Lower leg skin (tissue), 4 donors: ENCODE data around the gene LIMS2. TPM values are rescaled to one million over a fixed set of nuclear protein-coding genes. Genes with fewer than 3 reads are reported as not detected.
A peak's percentile ranks its signal among the peaks of the same experiment; 100 is the strongest.

ENCODE experiments used
- DNase-seq, 2 donors: peaks; one replicate each; pipeline ENCODE4 v3.0.0-alpha.2; 2019; ENCODE audit warnings: low spot score in 2 of 2
- H3K4me3 ChIP-seq: fragments of 200-600 bp; sonication (generic); 2 replicates; pipeline ENCODE4 v1.5.1; 2017; ENCODE audit warnings: mild to moderate bottlenecking, low read depth; ENCODE audit not compliant: poor library complexity, severe bottlenecking
- CTCF ChIP-seq, 3 donors: fragments of 450-650 bp; IDR thresholded peaks; one replicate each; pipeline ENCODE4 v1.5.1; 2016; ENCODE audit warnings: antibody characterized with exemption in 3 of 3, mild to moderate bottlenecking in 3 of 3, moderate library complexity in 2 of 3
- POLR2A ChIP-seq, 2 donors: fragments of 450-650 bp; IDR thresholded peaks; one replicate each; pipeline ENCODE4 v1.6.1; 2016 to 2017; ENCODE audit warnings: antibody characterized with exemption in 2 of 2, mild to moderate bottlenecking in 1 of 2, moderate library complexity in 1 of 2
- WGBS, 2 donors: methylation state at CpG; one replicate each; pipeline ENCODE4 v1.1.5; 2018; 5-methylcytosine and 5-hydroxymethylcytosine counted together
- intact Hi-C: fragments of 100-400 bp; cut with DNase I; formaldehyde crosslinking; loops from one replicate; pipeline ENCODE4 v1.15.0; 2023; ENCODE audit warnings: low total_unique reads
- total RNA-seq, 4 donors: library from RNA; depleted of rRNA; stranded (reverse); fragments of >200 nt; gene quantifications; one replicate each; pipeline ENCODE4 v1.1.0, GENCODE V29; 2016

Gene LIMS2
- total RNA-seq, result 10 to 100 TPM in 2 of 4 donors, 1 to 10 TPM in 2; 7.5 to 19.4 (median 11.4) TPM

- H3K4me3 ChIP-seq, result peak within 1 kb of the TSS; percentile 43
- WGBS, 2 donors, result 4 to 6% methylated on average over 28 to 29 of the region's 56 CpGs
- DNase-seq, result peak in 1 of 2 donors; percentile 86
- TF ChIP-seq CTCF (IDR thresholded peaks at IDR 0.05) (no peak), POLR2A (IDR thresholded peaks at IDR 0.05) (no peak)
- intact Hi-C loops, result no loop called here
Measured at GRCh38 chr2:127675331-127676261, at the start of gene LIMS2. Gene LIMS2, minus strand, starts transcription at chr2:127675530. Its CDS starts 506 bp downstream, at chr2:127675024.

GRCh38 chr2:127722807-127723206, 47.5 kb upstream of the LIMS2 start:
- no peak for TF ChIP-seq CTCF (IDR thresholded peaks at IDR 0.05)
- no peak for TF ChIP-seq POLR2A (IDR thresholded peaks at IDR 0.05)
- 83 to 88% methylated on average over 3 of the region's 3 CpGs for WGBS, 2 donors
- no peak for DNase-seq
- intact Hi-C loops, result no loop called here
- H3K4me3 ChIP-seq, result no peak overlapping the region

- no peak for DNase-seq
- WGBS, 2 donors, result 77 to 81% methylated on average over 2 of the region's 2 CpGs
- TF ChIP-seq POLR2A (IDR thresholded peaks at IDR 0.05), result no peak
- TF ChIP-seq CTCF (IDR thresholded peaks at IDR 0.05), result no peak
- no peak overlapping the region for H3K4me3 ChIP-seq
- intact Hi-C loops, result no loop called here
Measured at GRCh38 chr2:127721978-127722355, 46.6 kb upstream of the LIMS2 start.

- no peak for DNase-seq
- 90 to 95% methylated on average over 6 of the region's 6 CpGs for WGBS, 2 donors
- intact Hi-C loops, result no loop called here
- no peak for TF ChIP-seq CTCF (IDR thresholded peaks at IDR 0.05)
- no peak for TF ChIP-seq POLR2A (IDR thresholded peaks at IDR 0.05)
- H3K4me3 ChIP-seq, result no peak overlapping the region
Measured at GRCh38 chr2:127721311-127721977, 46.1 kb upstream of the LIMS2 start.

- DNase-seq, result no peak
- TF ChIP-seq CTCF (IDR thresholded peaks at IDR 0.05) (no peak), POLR2A (IDR thresholded peaks at IDR 0.05) (no peak)
- 89 to 97% methylated on average over 6 to 9 of the region's 13 CpGs for WGBS, 2 donors
- intact Hi-C loops, result no loop called here
- H3K4me3 ChIP-seq, result no peak overlapping the region
Measured at GRCh38 chr2:127719301-127720218, 44.2 kb upstream of the LIMS2 start.
